Endothelial cell (in vitro differentiated cells): ENCODE data around the gene GPR153. TPM values are rescaled to one million over a fixed set of nuclear protein-coding genes. Genes with fewer than 3 reads are reported as not detected.

Experiments used
- DNase-seq: peaks from one replicate; pipeline ENCODE4 v3.0.0; 2021; ENCODE audit warnings: low spot score
- H3K27ac Mint-ChIP-seq: one replicate; pipeline ENCODE4 v1.8.0; 2021; ENCODE audit warnings: mixed read lengths, inconsistent platforms; ENCODE audit not compliant: unreplicated experiment
- H3K27me3 Mint-ChIP-seq: one replicate; pipeline ENCODE4 v1.8.0; 2021; ENCODE audit warnings: mild to moderate bottlenecking, moderate library complexity, mixed read lengths, inconsistent platforms; ENCODE audit not compliant: unreplicated experiment
- H3K36me3 Mint-ChIP-seq: one replicate; pipeline ENCODE4 v1.8.0; 2021; ENCODE audit warnings: mild to moderate bottlenecking, low read depth, mixed read lengths, inconsistent platforms; ENCODE audit not compliant: unreplicated experiment
- H3K4me1 Mint-ChIP-seq: one replicate; pipeline ENCODE4 v1.8.0; 2021; ENCODE audit warnings: mild to moderate bottlenecking, mixed read lengths, inconsistent platforms; ENCODE audit not compliant: unreplicated experiment
- H3K4me3 Mint-ChIP-seq: one replicate; pipeline ENCODE4 v1.8.0; 2021; ENCODE audit warnings: mild to moderate bottlenecking, mixed read lengths, inconsistent platforms; ENCODE audit not compliant: unreplicated experiment
- H3K9me3 Mint-ChIP-seq: one replicate; pipeline ENCODE4 v1.8.0; 2021; ENCODE audit warnings: mixed read lengths, inconsistent platforms; ENCODE audit not compliant: unreplicated experiment
- CTCF ChIP-seq: fragments of 200-600 bp; sonication (generic); IDR thresholded peaks from one replicate; pipeline ENCODE4 v1.5.0; 2021; ENCODE audit warnings: antibody characterized with exemption; ENCODE audit not compliant: unreplicated experiment
- total RNA-seq: library from RNA; stranded (reverse); fragmentation: NEBNext Ultra II Directional; extraction: Animal tissue kit (Norgen Biotek cat#: 25700); gene quantifications from one replicate; pipeline ENCODE4 v1.2.1, GENCODE V29; 2021; ENCODE audit not compliant: unreplicated experiment

Gene GPR153
- total RNA-seq, 1 donor from 2014 or later, result 3.0 TPM

- Mint-ChIP-seq H3K4me1 (no peaks in the 10 kb centered on the region), H3K36me3 (no peaks in the 10 kb centered on the region), H3K9me3 (no peaks in the 10 kb centered on the region), H3K27me3 (peaks cover 9% of the 10 kb centered on the region), H3K27ac (no peak overlapping the region), H3K4me3 (no peak overlapping the region)
- DNase-seq, result peak; percentile 54
- TF ChIP-seq CTCF, result peak; percentile 35
Observed at GRCh38 chr1:6208723-6209660, 51.9 kb downstream of the GPR153 start.

- Mint-ChIP-seq H3K27me3 (peaks cover 9% of the 10 kb centered on the region), H3K4me3 (no peak overlapping the region), H3K27ac (no peak overlapping the region), H3K36me3 (no peaks in the 10 kb centered on the region), H3K9me3 (no peaks in the 10 kb centered on the region), H3K4me1 (no peaks in the 10 kb centered on the region)
- no peak for DNase-seq
- no peak for TF ChIP-seq CTCF
Observed at GRCh38 chr1:6207921-6208320, 53.0 kb downstream of the GPR153 start.

GRCh38 chr1:6207075-6207885 lies 53.6 kb downstream of the GPR153 start:
- no peak for DNase-seq
- H3K4me3 Mint-ChIP-seq, result no peak overlapping the region
- peaks cover 9% of the 10 kb centered on the region for H3K27me3 Mint-ChIP-seq
- no peak overlapping the region for H3K27ac Mint-ChIP-seq
- no peaks in the 10 kb centered on the region for H3K4me1 Mint-ChIP-seq
- no peak for TF ChIP-seq CTCF
- no peaks in the 10 kb centered on the region for H3K36me3 Mint-ChIP-seq
- H3K9me3 Mint-ChIP-seq, result no peaks in the 10 kb centered on the region

- peaks cover 6% of the 10 kb centered on the region for H3K27me3 Mint-ChIP-seq
- no peaks in the 10 kb centered on the region for H3K36me3 Mint-ChIP-seq
- no peak for TF ChIP-seq CTCF
- no peak overlapping the region for H3K27ac Mint-ChIP-seq
- no peaks in the 10 kb centered on the region for H3K4me1 Mint-ChIP-seq
- no peak overlapping the region for H3K4me3 Mint-ChIP-seq
- DNase-seq, result no peak
- H3K9me3 Mint-ChIP-seq, result no peaks in the 10 kb centered on the region
Observed at GRCh38 chr1:6206520-6206855, 54.4 kb downstream of the GPR153 start.
